K562 (cell line): ENCODE measurements around the gene RSPH9. TPM values are rescaled to one million over a fixed set of nuclear protein-coding genes. Genes with fewer than 3 reads are reported as not detected.

Source experiments
- ARID1B ChIP-seq: fragments of 450-650 bp; IDR thresholded peaks from 2 replicates; pipeline ENCODE4 v1.6.1; 2016; ENCODE audit warnings: antibody characterized with exemption, mild to moderate bottlenecking, inconsistent platforms
- BCL6 ChIP-seq: fragments of 250-450 bp; sonication (Bioruptor Pico); IDR thresholded peaks from 2 replicates; pipeline ENCODE4 v1.4.0; 2020
- CAMTA2 ChIP-seq: fragments of 250-450 bp; sonication (Bioruptor Pico); conservative IDR thresholded peaks from 2 replicates; pipeline ENCODE4 v1.5.1; 2022
- DIDO1 ChIP-seq: fragments of 450-650 bp; IDR thresholded peaks from 2 replicates; pipeline ENCODE4 v1.6.1; 2016; ENCODE audit warnings: low read depth, missing biosample characterization, missing genetic modification characterization
- EHMT2 ChIP-seq: fragments of 450-650 bp; IDR thresholded peaks from 2 replicates; pipeline ENCODE4 v1.6.1; 2018; ENCODE audit warnings: antibody characterized with exemption
- GTF2E2 ChIP-seq: fragments of 200-800 bp; sonication (Bioruptor generic); IDR thresholded peaks from 2 replicates; pipeline ENCODE4 v1.6.1; 2016; ENCODE audit warnings: missing genetic modification characterization, missing compliant biosample characterization
- MBD1 ChIP-seq: fragments of 250-450 bp; sonication (Bioruptor Pico); IDR thresholded peaks from 2 replicates; pipeline ENCODE4 v1.8.0; 2022; ENCODE audit warnings: inconsistent platforms
- NR0B1 ChIP-seq: fragments of 450-650 bp; IDR thresholded peaks from one replicate; pipeline ENCODE4 v1.6.1; 2018; ENCODE audit warnings: mild to moderate bottlenecking, moderate library complexity; ENCODE audit not compliant: partially characterized antibody
- POLR3A ChIP-seq: IDR thresholded peaks from 2 replicates; pipeline ENCODE4 v1.6.1; 2011; ENCODE audit warnings: borderline replicate concordance, mild to moderate bottlenecking, moderate library complexity; ENCODE audit not compliant: insufficient read length, insufficient read depth; ENCODE audit errors: extremely low read depth
- RBFOX2 ChIP-seq: fragments of 200-400 bp; formaldehyde crosslinking; IDR thresholded peaks from 2 replicates; pipeline ENCODE4 v1.6.1; 2017; ENCODE audit warnings: low read depth, mild to moderate bottlenecking, low read length, moderate library complexity
- RBM25 ChIP-seq: fragments of 200-400 bp; formaldehyde crosslinking; IDR thresholded peaks from 2 replicates; pipeline ENCODE4 v1.6.1; 2018; ENCODE audit warnings: low read length, low read depth, moderate library complexity; ENCODE audit not compliant: severe bottlenecking
- RUNX1 ChIP-seq: sonication (generic); IDR thresholded peaks from 2 replicates; pipeline ENCODE4 v1.6.1; 2016; ENCODE audit warnings: antibody characterized with exemption, low read depth
- ZNF197 ChIP-seq: fragments of 200-800 bp; sonication (Bioruptor generic); IDR thresholded peaks from 2 replicates; pipeline ENCODE4 v1.6.1; 2016; ENCODE audit warnings: low read depth, missing genetic modification characterization, missing compliant biosample characterization
- ZNF695 ChIP-seq: fragments of 450-650 bp; formaldehyde crosslinking; IDR thresholded peaks from 2 replicates; pipeline ENCODE4 v1.4.0; 2020; ENCODE audit warnings: mild to moderate bottlenecking, moderate library complexity
- ZNF75A ChIP-seq: fragments of 450-650 bp; formaldehyde crosslinking; IDR thresholded peaks from 2 replicates; pipeline ENCODE4 v1.4.0; 2020; ENCODE audit warnings: mild to moderate bottlenecking
- polyA plus RNA-seq, 8 experiments: library from polyadenylated mRNA; depleted of rRNA in 4 of 8; stranded (reverse) in 5 of 8; unstranded in 3 of 8; fragments of >200 nt; fragmentation: Nextera tagmentation in 2 of 8; fragmentation: Illumina TruSeq in 1 of 8; extraction: Ambion mirVana in 2 of 8; extraction: Trizol in 1 of 8; gene quantifications; 2 replicates each; pipeline versions ENCODE4 v1.2.1 to v1.2.3, GENCODE V29; 2011 to 2014; ENCODE audit warnings: inconsistent platforms in 1 of 8, missing spikeins in 1 of 8
- total RNA-seq, 7 experiments: library from RNA; depleted of rRNA in 6 of 7; stranded (reverse); fragments of >200 nt in 6 of 7; fragmentation: Illumina TruSeq in 2 of 7; extraction: Trizol in 2 of 7; gene quantifications; 2 replicates each; pipeline versions ENCODE4 v1.2.1 to v1.2.3, GENCODE V29; 2011 to 2021; ENCODE audit warnings: low replicate concordance in 1 of 7
- TF ChIP-seq, protein P1 (sequence below), 2 experiments: fragments of 450-650 bp; formaldehyde crosslinking in 1 of 2; IDR thresholded peaks; 2 replicates each; pipeline versions ENCODE4 v1.4.0 to v1.6.1; 2014 to 2020; ENCODE audit warnings: mild to moderate bottlenecking in 2 of 2, borderline replicate concordance in 1 of 2, low read depth in 1 of 2

Gene RSPH9
- total and polyA plus RNA-seq, 9 of the 15 experiments (the other 6 are each of a cell fraction or from before 2014, with no cell fraction given) = 0.05 to 0.60 (median 0.39) TPM; not detected in 6

GRCh38 chr6:43667245-43668150, 22.7 kb downstream of the RSPH9 start (continued):
- TF ChIP-seq EHMT2 (no peak), RBFOX2 (no peak), CAMTA2 (CRISPR knock-in tag) (0 out of 2 replicates have a peak, but pooled peaks have one; percentile 59), ZNF695 (CRISPR knock-in tag) (0 out of 2 replicates have a peak, but pooled peaks have one; percentile 67), ARID1B (no peak; the same call in 1 of the 2 replicates), RUNX1 (no peak), BCL6 (CRISPR knock-in tag) (no peak), DIDO1 (no peak), ZNF197 (CRISPR knock-in tag) (no peak), NR0B1 (no peak), GTF2E2 (tag) (no peak), MBD1 (CRISPR knock-in tag) (no peak), POLR3A (no peak), ZNF75A (0 out of 2 replicates have a peak, but pooled peaks have one; percentile 24), RBM25 (no peak)
- TF ChIP-seq, protein P1, sequence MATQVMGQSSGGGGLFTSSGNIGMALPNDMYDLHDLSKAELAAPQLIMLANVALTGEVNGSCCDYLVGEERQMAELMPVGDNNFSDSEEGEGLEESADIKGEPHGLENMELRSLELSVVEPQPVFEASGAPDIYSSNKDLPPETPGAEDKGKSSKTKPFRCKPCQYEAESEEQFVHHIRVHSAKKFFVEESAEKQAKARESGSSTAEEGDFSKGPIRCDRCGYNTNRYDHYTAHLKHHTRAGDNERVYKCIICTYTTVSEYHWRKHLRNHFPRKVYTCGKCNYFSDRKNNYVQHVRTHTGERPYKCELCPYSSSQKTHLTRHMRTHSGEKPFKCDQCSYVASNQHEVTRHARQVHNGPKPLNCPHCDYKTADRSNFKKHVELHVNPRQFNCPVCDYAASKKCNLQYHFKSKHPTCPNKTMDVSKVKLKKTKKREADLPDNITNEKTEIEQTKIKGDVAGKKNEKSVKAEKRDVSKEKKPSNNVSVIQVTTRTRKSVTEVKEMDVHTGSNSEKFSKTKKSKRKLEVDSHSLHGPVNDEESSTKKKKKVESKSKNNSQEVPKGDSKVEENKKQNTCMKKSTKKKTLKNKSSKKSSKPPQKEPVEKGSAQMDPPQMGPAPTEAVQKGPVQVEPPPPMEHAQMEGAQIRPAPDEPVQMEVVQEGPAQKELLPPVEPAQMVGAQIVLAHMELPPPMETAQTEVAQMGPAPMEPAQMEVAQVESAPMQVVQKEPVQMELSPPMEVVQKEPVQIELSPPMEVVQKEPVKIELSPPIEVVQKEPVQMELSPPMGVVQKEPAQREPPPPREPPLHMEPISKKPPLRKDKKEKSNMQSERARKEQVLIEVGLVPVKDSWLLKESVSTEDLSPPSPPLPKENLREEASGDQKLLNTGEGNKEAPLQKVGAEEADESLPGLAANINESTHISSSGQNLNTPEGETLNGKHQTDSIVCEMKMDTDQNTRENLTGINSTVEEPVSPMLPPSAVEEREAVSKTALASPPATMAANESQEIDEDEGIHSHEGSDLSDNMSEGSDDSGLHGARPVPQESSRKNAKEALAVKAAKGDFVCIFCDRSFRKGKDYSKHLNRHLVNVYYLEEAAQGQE (IDR thresholded peaks at IDR 0.05; ENCODE audit: borderline replicate concordance) = peak; percentile 90
- TF ChIP-seq, protein P1 (CRISPR knock-in tag; IDR thresholded peaks at IDR 0.05; ENCODE audit: low read depth) = 0 out of 2 replicates have a peak, but pooled peaks have one; percentile 36
